Measurements from ENCODE around the gene TCHP. TPM values are rescaled to one million over a fixed set of nuclear protein-coding genes. Genes with fewer than 3 reads are reported as not detected.
A peak's percentile ranks its signal among the peaks of the same experiment; 100 is the strongest.

TCHP gene
- total and polyA plus RNA-seq, 2 donors (not counting 1 experiment from before 2014, with no cell fraction given) = 13.4 to 29.4 TPM

DNA sequence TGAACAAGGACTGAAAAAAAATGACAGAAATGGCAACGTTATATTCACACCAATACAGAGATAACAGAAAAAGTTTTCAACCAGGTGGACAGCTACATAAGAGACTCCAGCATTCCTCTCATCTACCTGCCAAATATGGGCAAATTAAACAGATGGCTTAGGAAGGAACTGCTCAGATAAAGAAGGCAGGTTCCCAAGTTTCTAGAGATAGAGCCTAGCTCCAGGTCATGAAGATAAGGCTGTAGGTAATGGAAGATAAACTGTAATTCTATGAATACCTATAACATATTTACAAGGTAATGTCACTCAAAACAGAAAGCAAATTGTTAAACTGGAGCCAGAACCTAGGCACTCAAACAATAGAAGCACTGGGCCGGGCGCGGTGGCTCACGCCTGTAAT lies 53.6 kb downstream of the TCHP start:
- ATAC-seq (ENCODE audit: low read depth) (no peak), DNase-seq (no peak)
- Histone ChIP-seq H3K36me3 (replicated peaks in 1 of 2; ENCODE audit: control extremely low read depth in 1 of 2, control insufficient read depth in 1 of 2, extremely low read depth in 1 of 2, insufficient read depth in 2 of 2, low read length in 1 of 2) (peaks cover 21 to 80% of the 10 kb centered on the region in 2 experiments), H3K27me3 (replicated peaks in 1 of 4; ENCODE audit: control extremely low read depth in 1 of 4, control insufficient read depth in 3 of 4, insufficient read depth in 4 of 4, low read length in 3 of 4) (no peaks in the 10 kb centered on the region), H3K4me1 (ENCODE audit: control insufficient read depth in 2 of 2, insufficient read depth in 2 of 2, low read length in 2 of 2) (peaks cover 5 to 10% of the 10 kb centered on the region in 2 donors), H4K20me1 (ENCODE audit: control insufficient read depth, insufficient read depth, low read length, poor library complexity, severe bottlenecking) (no peaks in the 10 kb centered on the region), H3K27ac (ENCODE audit: low read length in 2 of 2) (peak overlapping the region in 1 of 2 donors; percentile 24), H3K4me3 (ENCODE audit: control extremely low read depth in 1 of 5, extremely low read depth in 1 of 5, insufficient read depth in 1 of 5, low read depth in 2 of 5, low read length in 4 of 5) (no peak overlapping the region), H2AFZ (ENCODE audit: insufficient read depth, low read depth, low read length, poor library complexity, severe bottlenecking) (no peak overlapping the region), H3K9me3 (ENCODE audit: control extremely low read depth in 1 of 3, control insufficient read depth in 2 of 3, insufficient read depth in 1 of 3, low read length in 2 of 3) (no peaks in the 10 kb centered on the region), H3K79me2 (ENCODE audit: control insufficient read depth, insufficient read depth, low read length) (no peaks in the 10 kb centered on the region), H3K4me2 (replicated peaks; ENCODE audit: low read depth, low read length, poor library complexity, severe bottlenecking) (no peak overlapping the region), H3K9ac (ENCODE audit: low read length) (no peak overlapping the region)
- Mint-ChIP-seq H3K4me3 (no peak overlapping the region), H3K4me1 (peaks cover 19% of the 10 kb centered on the region), H3K9me3 (ENCODE audit: insufficient read depth) (no peaks in the 10 kb centered on the region), H3K27me3 (no peaks in the 10 kb centered on the region), H3K27ac (peak overlapping the region; percentile 72)
- ChIA-PET CTCF (interaction anchor here (1.1 kb wide), 1 partner anchor 20 kb away, joined by 5 read pairs; no protein-coding TSS in a partner anchor), POLR2A (interaction anchor here (0.7 kb wide), 1 partner anchor 13 kb away, joined by 3 read pairs; no protein-coding TSS in a partner anchor)
- 100% methylated on average over 5 of the region's 5 CpGs for WGBS (ENCODE audit: insufficient coverage)
- intact Hi-C loops (cut with micrococcal nuclease) = no loop called here
- no peak for TF ChIP-seq EZH2 (IDR thresholded peaks at IDR 0.05; ENCODE audit: borderline replicate concordance, insufficient read depth, low read depth, low read length, poor library complexity, severe bottlenecking)
- TF ChIP-seq, protein P1, sequence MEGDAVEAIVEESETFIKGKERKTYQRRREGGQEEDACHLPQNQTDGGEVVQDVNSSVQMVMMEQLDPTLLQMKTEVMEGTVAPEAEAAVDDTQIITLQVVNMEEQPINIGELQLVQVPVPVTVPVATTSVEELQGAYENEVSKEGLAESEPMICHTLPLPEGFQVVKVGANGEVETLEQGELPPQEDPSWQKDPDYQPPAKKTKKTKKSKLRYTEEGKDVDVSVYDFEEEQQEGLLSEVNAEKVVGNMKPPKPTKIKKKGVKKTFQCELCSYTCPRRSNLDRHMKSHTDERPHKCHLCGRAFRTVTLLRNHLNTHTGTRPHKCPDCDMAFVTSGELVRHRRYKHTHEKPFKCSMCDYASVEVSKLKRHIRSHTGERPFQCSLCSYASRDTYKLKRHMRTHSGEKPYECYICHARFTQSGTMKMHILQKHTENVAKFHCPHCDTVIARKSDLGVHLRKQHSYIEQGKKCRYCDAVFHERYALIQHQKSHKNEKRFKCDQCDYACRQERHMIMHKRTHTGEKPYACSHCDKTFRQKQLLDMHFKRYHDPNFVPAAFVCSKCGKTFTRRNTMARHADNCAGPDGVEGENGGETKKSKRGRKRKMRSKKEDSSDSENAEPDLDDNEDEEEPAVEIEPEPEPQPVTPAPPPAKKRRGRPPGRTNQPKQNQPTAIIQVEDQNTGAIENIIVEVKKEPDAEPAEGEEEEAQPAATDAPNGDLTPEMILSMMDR (IDR thresholded peaks at IDR 0.05) = no peak

DNA sequence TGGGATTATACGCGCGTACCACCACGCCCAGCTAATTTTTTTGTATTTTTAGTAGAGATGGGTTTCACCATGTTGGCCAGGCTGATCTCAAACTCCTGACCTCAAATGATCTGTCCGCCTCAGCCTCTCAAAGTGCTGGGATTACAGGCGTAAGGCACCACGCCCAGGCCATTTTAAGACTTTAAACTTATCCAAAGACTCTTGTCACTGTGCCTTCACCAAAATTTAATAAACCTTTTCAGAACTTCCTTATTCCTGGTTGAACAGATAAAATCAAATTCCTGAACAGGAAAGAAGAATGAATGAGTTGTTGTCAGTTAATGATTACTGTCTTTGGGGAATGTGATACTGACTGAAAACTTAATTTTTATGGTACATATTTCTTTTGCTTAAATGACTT lies 58.3 kb downstream of the TCHP start:
- Histone ChIP-seq H3K27ac (ENCODE audit: low read length in 2 of 2) (no peak overlapping the region), H4K20me1 (ENCODE audit: control insufficient read depth, insufficient read depth, low read length, poor library complexity, severe bottlenecking) (peaks cover 14% of the 10 kb centered on the region), H3K36me3 (replicated peaks in 1 of 2; ENCODE audit: control extremely low read depth in 1 of 2, control insufficient read depth in 1 of 2, extremely low read depth in 1 of 2, insufficient read depth in 2 of 2, low read length in 1 of 2) (peaks cover 10 to 79% of the 10 kb centered on the region in 2 experiments), H3K4me1 (ENCODE audit: control insufficient read depth in 2 of 2, insufficient read depth in 2 of 2, low read length in 2 of 2) (no peaks in the 10 kb centered on the region), H3K27me3 (replicated peaks in 1 of 4; ENCODE audit: control extremely low read depth in 1 of 4, control insufficient read depth in 3 of 4, insufficient read depth in 4 of 4, low read length in 3 of 4) (no peaks in the 10 kb centered on the region), H3K4me3 (ENCODE audit: control extremely low read depth in 1 of 5, extremely low read depth in 1 of 5, insufficient read depth in 1 of 5, low read depth in 2 of 5, low read length in 4 of 5) (no peak overlapping the region), H3K79me2 (ENCODE audit: control insufficient read depth, insufficient read depth, low read length) (peaks cover 19% of the 10 kb centered on the region), H3K9ac (ENCODE audit: low read length) (no peak overlapping the region), H2AFZ (ENCODE audit: insufficient read depth, low read depth, low read length, poor library complexity, severe bottlenecking) (no peak overlapping the region), H3K9me3 (ENCODE audit: control extremely low read depth in 1 of 3, control insufficient read depth in 2 of 3, insufficient read depth in 1 of 3, low read length in 2 of 3) (no peaks in the 10 kb centered on the region), H3K4me2 (replicated peaks; ENCODE audit: low read depth, low read length, poor library complexity, severe bottlenecking) (no peak overlapping the region)
- DNase-seq = no peak
- CTCF ChIA-PET = no interaction called here
- no peak for TF ChIP-seq EZH2 (IDR thresholded peaks at IDR 0.05; ENCODE audit: borderline replicate concordance, insufficient read depth, low read depth, low read length, poor library complexity, severe bottlenecking)
- TF ChIP-seq, protein P1 (IDR thresholded peaks at IDR 0.05) = no peak
- Mint-ChIP-seq H3K27me3 (no peaks in the 10 kb centered on the region), H3K4me3 (no peak overlapping the region), H3K4me1 (peaks cover 3% of the 10 kb centered on the region), H3K27ac (no peak overlapping the region), H3K9me3 (ENCODE audit: insufficient read depth) (no peaks in the 10 kb centered on the region)
- WGBS (ENCODE audit: insufficient coverage) = 100% methylated on average over 3 of the region's 7 CpGs
- intact Hi-C loops (cut with micrococcal nuclease) = no loop called here
- ATAC-seq (ENCODE audit: low read depth) = no peak
- POLR2A ChIA-PET = no interaction called here
